GM18951 (cell line): ENCODE data around the gene DCAF12.

Experiments
- POLR2A ChIP-seq: IDR thresholded peaks from 4 replicates; pipeline ENCODE4 v1.6.1; 2011; ENCODE audit warnings: mild to moderate bottlenecking; ENCODE audit not compliant: insufficient read length, insufficient read depth; ENCODE audit errors: extremely low read depth
- in situ Hi-C: fragments of 300-500 bp; cut with MboI; formaldehyde crosslinking; loops from one replicate; pipeline ENCODE4 v1.12.0; 2022; ENCODE audit warnings: low sequenced_read_pairs, mixed read lengths, inconsistent platforms; ENCODE audit not compliant: unreplicated experiment

DCAF12 gene

GRCh38 chr9:34126207-34127034, at the start of gene DCAF12:
DCAF12 (minus strand) TSS chr9:34126698; CDS start chr9:34126431, 267 bp downstream.
- in situ Hi-C loops = no loop called here

DNA sequence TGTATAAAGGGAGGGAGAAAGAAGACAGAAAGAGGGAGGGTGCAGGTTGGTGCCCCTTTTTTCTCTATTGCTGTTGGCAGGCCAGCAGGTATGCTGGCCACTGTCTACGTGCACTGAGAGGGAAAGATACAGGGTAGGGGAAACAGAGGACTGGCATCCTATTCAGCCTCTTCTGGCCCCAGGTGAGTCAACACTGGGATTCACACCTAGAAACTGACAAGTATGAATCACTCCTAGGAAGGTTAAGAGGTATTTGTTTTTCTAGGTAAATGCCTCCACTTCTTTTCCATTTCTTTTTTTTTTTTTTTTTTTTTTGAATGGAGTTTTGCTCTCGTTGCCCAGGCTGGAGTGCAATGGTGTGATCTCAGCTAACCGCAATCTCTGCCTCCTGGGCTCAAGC, 49.6 kb upstream of the DCAF12 start:
- in situ Hi-C loops = no loop called here
- TF ChIP-seq POLR2A = no peak

More at GRCh38 chr9:34126207-34127034, at the start of gene DCAF12:
- TF ChIP-seq POLR2A = peak; percentile 71

DNA sequence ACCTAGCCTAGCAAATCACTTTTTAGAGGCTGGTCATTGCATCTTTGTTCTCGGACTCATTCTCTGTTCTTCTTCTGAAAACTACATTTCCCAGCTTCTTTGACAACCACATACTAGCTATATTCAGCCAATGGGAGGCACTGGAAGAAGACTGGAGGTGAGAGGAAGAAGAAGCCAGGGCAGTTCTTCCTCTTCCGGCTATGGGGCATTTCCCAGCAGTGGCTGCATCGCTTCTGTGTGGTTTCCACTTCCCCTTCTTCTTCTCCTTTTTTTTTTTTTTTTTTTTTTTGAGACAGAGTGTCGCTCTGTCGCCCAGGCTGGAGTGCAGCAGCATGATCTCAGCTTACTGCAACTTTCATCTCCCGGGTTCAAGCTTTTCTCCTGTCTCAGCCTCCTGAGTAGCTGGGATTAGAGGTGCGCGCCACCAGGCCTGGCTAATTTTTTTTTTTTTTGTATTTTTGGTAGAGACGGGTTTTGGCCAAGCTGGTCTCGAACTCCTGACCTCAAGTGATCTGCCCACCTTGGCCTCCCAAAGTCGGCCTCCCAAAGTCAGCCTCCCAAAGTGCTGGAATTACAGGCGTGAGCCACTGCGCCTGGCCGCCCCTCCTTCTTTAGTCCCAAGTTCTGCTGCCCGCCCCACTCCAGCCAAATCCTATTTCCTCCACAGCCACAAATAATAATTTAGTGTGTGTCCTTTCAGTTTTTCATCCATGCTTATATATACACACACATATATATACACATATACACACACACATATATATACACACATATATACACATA, 45.4 kb upstream of the DCAF12 start:
- in situ Hi-C loops = no loop called here
- TF ChIP-seq POLR2A = no peak

GRCh38 chr9:34170237-34170991, 43.9 kb upstream of the DCAF12 start:
- in situ Hi-C loops = no loop called here
- TF ChIP-seq POLR2A = no peak

DNA sequence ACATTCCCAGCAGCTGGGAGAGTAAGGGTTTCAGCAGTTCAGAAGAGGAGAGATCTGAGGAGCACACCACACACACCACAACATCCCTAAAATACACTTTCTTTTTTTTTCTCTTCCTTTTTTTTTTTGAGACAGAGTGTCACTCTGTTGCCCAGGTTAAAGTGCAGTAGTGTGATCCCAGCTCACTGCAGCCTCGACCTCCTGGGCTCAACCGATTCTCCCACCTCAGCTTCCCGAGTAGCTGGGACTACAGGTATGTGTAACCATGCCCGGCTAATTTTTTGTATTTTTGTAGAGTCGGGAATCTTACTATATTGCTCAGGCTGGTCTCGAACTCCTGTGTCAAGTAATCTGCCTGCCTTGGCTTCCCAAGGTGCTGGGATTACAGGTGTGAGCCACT, 42.6 kb upstream of the DCAF12 start:
- no peak for TF ChIP-seq POLR2A
- in situ Hi-C loops = no loop called here

DNA sequence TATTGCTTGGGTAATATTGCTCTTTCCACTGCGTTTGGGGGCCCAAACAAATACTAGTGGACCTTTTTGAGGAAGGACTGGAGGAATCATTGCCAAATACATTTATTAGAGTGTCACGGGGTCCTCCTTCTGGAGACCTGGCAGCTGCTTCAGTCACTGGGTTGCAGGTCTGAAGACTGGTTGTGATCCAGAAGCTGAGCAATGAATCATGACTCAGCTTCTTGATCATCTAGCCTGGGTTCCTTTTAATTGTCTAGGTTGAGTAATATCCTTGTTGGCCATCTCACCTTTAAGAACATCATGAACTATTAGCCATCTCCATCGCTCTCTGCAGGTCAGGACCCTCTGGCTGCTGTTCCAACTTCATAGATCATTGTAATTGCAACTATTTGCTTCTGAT, 36.9 kb upstream of the DCAF12 start:
- TF ChIP-seq POLR2A = no peak
- in situ Hi-C loops = no loop called here

GRCh38 chr9:34158362-34158869, 31.9 kb upstream of the DCAF12 start:
- TF ChIP-seq POLR2A = no peak
- in situ Hi-C loops = no loop called here

- in situ Hi-C loops = no loop called here
- no peak for TF ChIP-seq POLR2A
Observed at GRCh38 chr9:34157898-34158297, 31.4 kb upstream of the DCAF12 start.

GRCh38 chr9:34157318-34157717, 30.8 kb upstream of the DCAF12 start:
- TF ChIP-seq POLR2A = no peak
- in situ Hi-C loops = no loop called here

DNA sequence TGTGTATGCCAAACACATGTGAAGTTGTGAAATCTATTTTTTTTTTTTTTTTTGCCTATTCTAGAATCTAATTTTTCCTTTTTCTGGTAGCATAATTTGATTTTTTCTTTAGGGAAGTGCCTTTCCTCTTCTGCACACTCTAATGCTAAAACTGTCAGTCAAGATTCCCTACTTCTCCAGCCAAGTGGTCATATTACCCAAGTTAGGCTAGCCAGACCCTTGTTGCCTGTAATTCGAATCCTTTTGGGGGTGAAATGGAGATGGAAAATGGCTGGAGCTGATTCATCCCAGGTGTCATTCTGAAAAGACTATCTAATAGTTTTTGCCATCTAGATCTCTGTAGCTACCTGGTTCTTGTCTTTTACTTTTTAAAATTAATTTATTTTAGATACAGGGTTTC, 27.6 kb upstream of the DCAF12 start:
- TF ChIP-seq POLR2A = no peak

DNA sequence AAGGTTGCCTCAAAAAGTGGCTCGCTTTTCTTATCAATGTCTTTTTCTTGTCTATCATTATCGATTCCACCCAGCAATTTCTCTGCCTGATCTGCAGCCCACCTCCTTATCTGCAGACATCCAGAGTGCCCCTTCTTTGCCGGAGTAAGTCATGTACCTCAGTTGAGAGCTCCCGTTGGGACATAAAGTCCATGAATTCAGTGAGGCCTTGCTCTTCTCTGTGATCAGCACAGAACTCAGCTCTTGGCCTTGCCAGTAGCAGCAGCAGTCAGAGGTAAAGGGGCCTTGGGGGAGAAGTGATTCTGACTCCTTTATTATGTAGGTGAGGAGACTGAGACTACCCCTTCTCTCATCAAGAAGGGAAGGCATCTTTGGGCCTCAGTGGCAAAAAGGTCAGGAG, 24.9 kb upstream of the DCAF12 start:
- no peak for TF ChIP-seq POLR2A
- in situ Hi-C loops = no loop called here

More for the DNA sequence above, 27.6 kb upstream of the DCAF12 start:
- in situ Hi-C loops = no loop called here

DNA sequence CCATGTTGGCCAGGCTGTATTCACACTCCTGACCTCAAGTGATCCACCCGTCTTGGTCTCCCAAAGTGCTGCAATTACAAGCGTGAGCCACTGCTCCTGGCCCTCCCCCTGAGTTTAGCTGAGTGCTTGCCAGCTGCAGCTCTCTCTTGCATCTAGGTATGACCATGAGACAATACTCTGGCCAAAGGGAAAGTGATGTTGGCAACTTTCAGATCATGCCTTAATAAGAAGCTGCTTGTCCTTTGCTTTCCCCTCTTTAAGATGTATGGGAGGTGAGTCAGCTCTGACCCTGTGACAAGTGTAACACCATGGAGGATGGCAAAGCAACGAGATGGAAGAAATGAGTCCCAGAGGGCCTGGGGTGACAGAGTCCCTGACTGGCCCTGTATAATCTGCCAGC, 18.7 kb upstream of the DCAF12 start:
- in situ Hi-C loops = no loop called here
- TF ChIP-seq POLR2A = no peak

GRCh38 chr9:34143116-34143515, 16.6 kb upstream of the DCAF12 start:
- in situ Hi-C loops = no loop called here

More at GRCh38 chr9:34143116-34143515, 16.6 kb upstream of the DCAF12 start:
- TF ChIP-seq POLR2A = no peak
